Ectodermal cell (in vitro differentiated cells): Measurements from ENCODE around the gene DNM3.
A peak's percentile ranks its signal among the peaks of the same experiment; 100 is the strongest.

ENCODE experiments used
- H3K27ac ChIP-seq: 2 replicates; pipeline ENCODE4 v1.7.0; 2013; ENCODE audit warnings: mild to moderate bottlenecking, low read depth, low read length; ENCODE audit not compliant: insufficient read depth, poor library complexity, severe bottlenecking
- H3K27me3 ChIP-seq: 2 replicates; pipeline ENCODE4 v1.7.0; 2013; ENCODE audit warnings: mild to moderate bottlenecking, low read length; ENCODE audit not compliant: insufficient read depth, control insufficient read depth, poor library complexity, severe bottlenecking
- H3K36me3 ChIP-seq: one replicate; pipeline ENCODE4 v1.7.0; 2013; ENCODE audit warnings: low read length; ENCODE audit not compliant: control insufficient read depth, insufficient read depth
- H3K4me1 ChIP-seq: one replicate; pipeline ENCODE4 v1.7.0; 2013; ENCODE audit warnings: low read length; ENCODE audit not compliant: control insufficient read depth, insufficient read depth
- H3K4me3 ChIP-seq: 2 replicates; pipeline ENCODE4 v1.7.0; 2013; ENCODE audit warnings: low read depth, low read length, control low read depth; ENCODE audit not compliant: insufficient read depth
- H3K9me3 ChIP-seq: 2 replicates; pipeline ENCODE4 v1.7.0; 2013; ENCODE audit warnings: mild to moderate bottlenecking, low read length, moderate library complexity; ENCODE audit not compliant: control insufficient read depth
- WGBS, 2 experiments: methylation state at CpG; one replicate each; pipeline ENCODE4 v1.1.7; 2013; ENCODE audit warnings: missing lambda C conversion rate in 2 of 2; 5-methylcytosine and 5-hydroxymethylcytosine counted together

The DNM3 gene

GRCh38 chr1:171816300-171816901 is 24.9 kb upstream of the DNM3 start:
- 72 to 79% methylated on average over 1 to 3 of the region's 3 CpGs for WGBS, 2 experiments
- H3K9me3 ChIP-seq, result no peaks in the 10 kb centered on the region
- H3K4me3 ChIP-seq, result no peak overlapping the region
- H3K36me3 ChIP-seq, result no peaks in the 10 kb centered on the region
- no peaks in the 10 kb centered on the region for H3K27me3 ChIP-seq
- no peak overlapping the region for H3K27ac ChIP-seq
- peaks cover 11% of the 10 kb centered on the region for H3K4me1 ChIP-seq

- no peak overlapping the region for H3K27ac ChIP-seq
- H3K4me3 ChIP-seq, result no peak overlapping the region
- WGBS, 2 experiments, result 22 to 25% methylated on average over 3 of the region's 3 CpGs
These were observed 23.6 kb upstream of the DNM3 start for GRCh38 chr1:171817511-171818265.

GRCh38 chr1:171819946-171820345 is 21.4 kb upstream of the DNM3 start:
- H3K27ac ChIP-seq, result no peak overlapping the region
- 50% methylated on average over 2 of the region's 2 CpGs for WGBS, 2 experiments

More at GRCh38 chr1:171817511-171818265, 23.6 kb upstream of the DNM3 start:
- H3K27me3 ChIP-seq, result no peaks in the 10 kb centered on the region
- H3K4me1 ChIP-seq, result peaks cover 11% of the 10 kb centered on the region
- H3K36me3 ChIP-seq, result no peaks in the 10 kb centered on the region
- no peaks in the 10 kb centered on the region for H3K9me3 ChIP-seq

GRCh38 chr1:171826973-171827372 is 14.3 kb upstream of the DNM3 start:
- 0% methylated on average over 1 of the region's 1 CpG for WGBS, 2 experiments
- Histone ChIP-seq H3K9me3 (no peaks in the 10 kb centered on the region), H3K27ac (no peak overlapping the region), H3K27me3 (no peaks in the 10 kb centered on the region), H3K36me3 (no peaks in the 10 kb centered on the region), H3K4me1 (no peaks in the 10 kb centered on the region), H3K4me3 (no peak overlapping the region)

More at GRCh38 chr1:171819946-171820345, 21.4 kb upstream of the DNM3 start:
- H3K36me3 ChIP-seq, result no peaks in the 10 kb centered on the region
- peaks cover 11% of the 10 kb centered on the region for H3K4me1 ChIP-seq
- H3K4me3 ChIP-seq, result no peak overlapping the region
- no peaks in the 10 kb centered on the region for H3K9me3 ChIP-seq
- H3K27me3 ChIP-seq, result no peaks in the 10 kb centered on the region

GRCh38 chr1:171828794-171829193 is 12.5 kb upstream of the DNM3 start:
- no peaks in the 10 kb centered on the region for H3K36me3 ChIP-seq
- no peaks in the 10 kb centered on the region for H3K4me1 ChIP-seq
- H3K27ac ChIP-seq, result no peak overlapping the region
- no peaks in the 10 kb centered on the region for H3K9me3 ChIP-seq
- WGBS, 2 experiments, result 92 to 93% methylated on average over 11 of the region's 11 CpGs
- H3K4me3 ChIP-seq, result no peak overlapping the region
- H3K27me3 ChIP-seq, result no peaks in the 10 kb centered on the region

- no peaks in the 10 kb centered on the region for H3K27me3 ChIP-seq
- WGBS, 2 experiments, result 50 to 67% methylated on average over 2 to 3 of the region's 4 CpGs
- H3K4me1 ChIP-seq, result no peaks in the 10 kb centered on the region
- H3K27ac ChIP-seq, result no peak overlapping the region
- no peaks in the 10 kb centered on the region for H3K36me3 ChIP-seq
- no peak overlapping the region for H3K4me3 ChIP-seq
- H3K9me3 ChIP-seq, result no peaks in the 10 kb centered on the region
These were observed 8.0 kb upstream of the DNM3 start for GRCh38 chr1:171833091-171833825.

GRCh38 chr1:171834821-171835220 is 6.5 kb upstream of the DNM3 start:
- no peak overlapping the region for H3K4me3 ChIP-seq
- H3K27me3 ChIP-seq, result peaks cover 11% of the 10 kb centered on the region
- no peaks in the 10 kb centered on the region for H3K4me1 ChIP-seq
- 93% methylated on average over 2 of the region's 2 CpGs for WGBS, 2 experiments
- H3K9me3 ChIP-seq, result no peaks in the 10 kb centered on the region
- no peak overlapping the region for H3K27ac ChIP-seq
- H3K36me3 ChIP-seq, result no peaks in the 10 kb centered on the region

- Histone ChIP-seq H3K4me1 (no peaks in the 10 kb centered on the region), H3K27ac (no peak overlapping the region)
These were observed 5.4 kb upstream of the DNM3 start for GRCh38 chr1:171835891-171836290.

GRCh38 chr1:171841931-171842761 is 848 bp downstream of the DNM3 start:
- H3K9me3 ChIP-seq, result no peaks in the 10 kb centered on the region
- peaks cover 49% of the 10 kb centered on the region for H3K27me3 ChIP-seq
- H3K4me1 ChIP-seq, result peaks cover 4% of the 10 kb centered on the region
- H3K4me3 ChIP-seq, result peak overlapping the region; percentile 56
- no peak overlapping the region for H3K27ac ChIP-seq
- H3K36me3 ChIP-seq, result no peaks in the 10 kb centered on the region
- 1% methylated on average over 38 to 40 of the region's 40 CpGs for WGBS, 2 experiments

More at GRCh38 chr1:171835891-171836290, 5.4 kb upstream of the DNM3 start:
- Histone ChIP-seq H3K27me3 (peaks cover 21% of the 10 kb centered on the region), H3K9me3 (no peaks in the 10 kb centered on the region), H3K36me3 (no peaks in the 10 kb centered on the region), H3K4me3 (no peak overlapping the region)
